Measurements from ENCODE around the gene TRIL. TPM values are rescaled to one million over a fixed set of nuclear protein-coding genes. Genes with fewer than 3 reads are reported as not detected.

Gene TRIL
- total RNA-seq, 2 donors from 2014 or later = 1.3 to 1.6 TPM

GRCh38 chr7:28908775-28909174 lies 49.4 kb downstream of the TRIL start:
- no peaks in the 10 kb centered on the region for H3K36me3 ChIP-seq (replicated peaks in 1 of 2; ENCODE audit: insufficient read depth in 1 of 2, low read depth in 2 of 2)
- H3K4me3 ChIP-seq = no peak overlapping the region
- ATAC-seq (no peak), DNase-seq (no peak)
- H3K4me1 ChIP-seq = no peaks in the 10 kb centered on the region
- intact Hi-C loops (cut with DNase I) = no loop called here
- H3K27me3 ChIP-seq = no peaks in the 10 kb centered on the region
- WGBS, 2 donors = 67 to 74% methylated on average over 5 of the region's 5 CpGs
- no peaks in the 10 kb centered on the region for H3K9me3 ChIP-seq
- H3K27ac ChIP-seq = no peak overlapping the region
- TF ChIP-seq CTCF (IDR thresholded peaks at IDR 0.05) = no peak
- TF ChIP-seq POLR2A (IDR thresholded peaks at IDR 0.05) = no peak

GRCh38 chr7:28905464-28905863 lies 52.7 kb downstream of the TRIL start:
- no peaks in the 10 kb centered on the region for H3K27me3 ChIP-seq
- H3K9me3 ChIP-seq = no peaks in the 10 kb centered on the region
- WGBS, 2 donors = 89 to 93% methylated on average over 3 of the region's 3 CpGs
- H3K27ac ChIP-seq = no peak overlapping the region
- H3K36me3 ChIP-seq (replicated peaks in 1 of 2; ENCODE audit: insufficient read depth in 1 of 2, low read depth in 2 of 2) = no peaks in the 10 kb centered on the region
- ATAC-seq (no peak), DNase-seq (no peak)
- TF ChIP-seq CTCF (IDR thresholded peaks at IDR 0.05) = no peak
- TF ChIP-seq POLR2A (IDR thresholded peaks at IDR 0.05) = no peak
- intact Hi-C loops (cut with DNase I) = no loop called here
- H3K4me1 ChIP-seq = peaks cover 5% of the 10 kb centered on the region
- H3K4me3 ChIP-seq = no peak overlapping the region

GRCh38 chr7:28904578-28905048 lies 53.5 kb downstream of the TRIL start:
- no peak for TF ChIP-seq POLR2A (IDR thresholded peaks at IDR 0.05)
- no peak for TF ChIP-seq CTCF (IDR thresholded peaks at IDR 0.05)
- H3K27ac ChIP-seq = peak overlapping the region in 3 of 4 donors; percentile 47 to 75 (median 63)
- WGBS, 2 donors = 39 to 46% methylated on average over 10 of the region's 10 CpGs
- peaks cover 5% of the 10 kb centered on the region for H3K4me1 ChIP-seq
- H3K36me3 ChIP-seq (replicated peaks in 1 of 2; ENCODE audit: insufficient read depth in 1 of 2, low read depth in 2 of 2) = no peaks in the 10 kb centered on the region
- ATAC-seq (peak; percentile 27), DNase-seq (no peak)
- intact Hi-C loops (cut with DNase I) = no loop called here
- H3K4me3 ChIP-seq = no peak overlapping the region
- no peaks in the 10 kb centered on the region for H3K9me3 ChIP-seq
- no peaks in the 10 kb centered on the region for H3K27me3 ChIP-seq

GRCh38 chr7:28903730-28904577 lies 54.2 kb downstream of the TRIL start:
- no peaks in the 10 kb centered on the region for H3K9me3 ChIP-seq
- TF ChIP-seq POLR2A (IDR thresholded peaks at IDR 0.05) = no peak
- no peak for TF ChIP-seq CTCF (IDR thresholded peaks at IDR 0.05)
- H3K27ac ChIP-seq = peak overlapping the region in 3 of 4 donors; percentile 47 to 75 (median 63)
- no peak overlapping the region for H3K4me3 ChIP-seq
- ATAC-seq (no peak), DNase-seq (no peak)
- H3K27me3 ChIP-seq = no peaks in the 10 kb centered on the region
- H3K4me1 ChIP-seq = peaks cover 5% of the 10 kb centered on the region
- WGBS, 2 donors = 52 to 65% methylated on average over 4 of the region's 4 CpGs
- no peaks in the 10 kb centered on the region for H3K36me3 ChIP-seq (replicated peaks in 1 of 2; ENCODE audit: insufficient read depth in 1 of 2, low read depth in 2 of 2)
- intact Hi-C loops (cut with DNase I) = no loop called here

Other genes with a start within 250 kb of the TRIL start
- gene CPVL, start 188.2 kb upstream of the TRIL start, total RNA-seq = 10 to 100 TPM in 1 of 2 donors, 1 to 10 TPM in 1; 4.0 to 17.9 TPM
- gene CHN2, start 236.4 kb upstream of the TRIL start, total RNA-seq = 10 to 100 TPM; 55.7 to 58.6 TPM